ENCODE data around the gene S100P. TPM values are rescaled to one million over a fixed set of nuclear protein-coding genes. Genes with fewer than 3 reads are reported as not detected.

Gene S100P
- total and polyA plus RNA-seq, 2 donors from 2014 or later = not detected

DNA sequence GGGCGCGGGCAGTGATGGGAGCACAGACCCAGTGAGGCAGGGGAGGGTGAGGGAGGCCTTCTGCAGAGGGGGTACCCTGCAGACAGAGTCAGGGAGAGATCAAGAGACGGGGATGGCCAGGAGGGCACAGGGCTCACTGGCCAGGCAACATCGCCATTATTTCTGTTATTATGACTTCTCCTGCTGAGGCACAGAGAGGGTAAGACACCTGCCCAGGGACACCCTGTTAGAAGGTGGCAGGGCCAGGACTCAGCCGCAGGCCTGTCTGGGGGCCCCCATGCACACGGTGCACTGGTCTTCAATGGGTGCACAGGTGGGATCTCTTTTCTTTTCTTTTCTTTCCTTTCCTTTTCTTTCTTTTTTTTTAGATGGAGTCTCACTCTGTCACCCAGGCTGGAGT lies 38.1 kb downstream of the S100P start:
- Histone ChIP-seq H3K36me3 (ENCODE audit: control insufficient read depth in 2 of 3, insufficient read depth in 3 of 3, low read length in 3 of 3) (no peaks in the 10 kb centered on the region), H3K27ac (ENCODE audit: low read depth in 2 of 2, low read length in 2 of 2) (no peak overlapping the region), H3K27me3 (ENCODE audit: control insufficient read depth, insufficient read depth, low read length) (no peaks in the 10 kb centered on the region), H3K9me3 (ENCODE audit: control insufficient read depth in 2 of 3, insufficient read depth in 1 of 3, low read length in 3 of 3) (no peaks in the 10 kb centered on the region), H3K9ac (ENCODE audit: low read length in 3 of 3) (no peak overlapping the region), H3K4me3 (ENCODE audit: low read length in 3 of 3) (no peak overlapping the region), H3K4me1 (ENCODE audit: control insufficient read depth in 2 of 3, insufficient read depth in 2 of 3, low read depth in 1 of 3, low read length in 3 of 3) (no peaks in the 10 kb centered on the region)
- intact Hi-C loops (cut with DNase I) = no loop called here
- DNase-seq (no peak), FAIRE-seq (no peak)
- TF ChIP-seq, protein P1, sequence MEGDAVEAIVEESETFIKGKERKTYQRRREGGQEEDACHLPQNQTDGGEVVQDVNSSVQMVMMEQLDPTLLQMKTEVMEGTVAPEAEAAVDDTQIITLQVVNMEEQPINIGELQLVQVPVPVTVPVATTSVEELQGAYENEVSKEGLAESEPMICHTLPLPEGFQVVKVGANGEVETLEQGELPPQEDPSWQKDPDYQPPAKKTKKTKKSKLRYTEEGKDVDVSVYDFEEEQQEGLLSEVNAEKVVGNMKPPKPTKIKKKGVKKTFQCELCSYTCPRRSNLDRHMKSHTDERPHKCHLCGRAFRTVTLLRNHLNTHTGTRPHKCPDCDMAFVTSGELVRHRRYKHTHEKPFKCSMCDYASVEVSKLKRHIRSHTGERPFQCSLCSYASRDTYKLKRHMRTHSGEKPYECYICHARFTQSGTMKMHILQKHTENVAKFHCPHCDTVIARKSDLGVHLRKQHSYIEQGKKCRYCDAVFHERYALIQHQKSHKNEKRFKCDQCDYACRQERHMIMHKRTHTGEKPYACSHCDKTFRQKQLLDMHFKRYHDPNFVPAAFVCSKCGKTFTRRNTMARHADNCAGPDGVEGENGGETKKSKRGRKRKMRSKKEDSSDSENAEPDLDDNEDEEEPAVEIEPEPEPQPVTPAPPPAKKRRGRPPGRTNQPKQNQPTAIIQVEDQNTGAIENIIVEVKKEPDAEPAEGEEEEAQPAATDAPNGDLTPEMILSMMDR (IDR thresholded peaks at IDR 0.05; ENCODE audit: borderline replicate concordance, extremely low read depth, insufficient read depth) = no peak

DNA sequence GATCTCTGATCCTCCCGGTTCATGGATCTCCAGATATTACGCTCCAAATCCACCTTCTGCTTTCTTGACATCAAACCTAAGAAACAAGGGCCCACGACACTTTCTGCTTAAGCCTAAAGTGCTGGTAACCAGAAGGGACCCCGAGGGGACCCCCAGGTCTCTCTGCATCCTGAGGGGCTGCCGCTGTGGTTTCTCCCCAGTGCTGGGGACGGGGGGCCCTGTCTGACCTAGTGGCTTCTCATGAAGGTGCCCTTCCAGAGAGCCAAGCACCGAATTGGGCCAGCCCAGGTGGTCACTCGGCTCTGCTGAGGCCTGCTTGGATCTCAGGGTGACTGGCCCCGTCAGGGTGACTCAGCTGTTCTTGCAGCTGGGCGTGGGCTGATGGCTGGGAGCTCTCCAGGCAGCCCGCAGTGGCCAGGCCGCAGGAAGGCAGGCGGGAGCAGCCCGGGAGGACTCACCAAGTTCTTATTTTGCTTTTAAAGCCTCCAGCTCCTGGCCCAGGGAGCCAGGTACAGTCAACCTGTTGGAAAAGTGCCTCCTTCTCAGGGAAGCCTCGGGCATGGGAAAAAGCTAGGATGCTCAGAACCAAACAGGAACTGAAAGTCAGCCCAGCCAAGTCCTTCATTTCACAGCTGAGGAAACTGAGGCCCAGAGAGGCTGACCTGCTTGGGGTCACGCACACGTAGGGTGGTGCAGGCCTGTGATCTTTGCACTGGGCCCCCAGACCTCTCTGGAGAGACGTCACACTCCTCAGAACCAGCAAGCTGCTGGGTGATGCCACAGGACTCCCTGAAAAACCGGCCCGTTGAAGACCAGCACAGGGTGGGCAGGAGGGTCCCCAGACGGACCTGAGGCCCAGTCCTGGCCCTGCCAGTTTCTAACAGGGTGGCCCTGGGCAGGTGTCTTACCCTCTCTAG lies 39.0 kb downstream of the S100P start:
- H3K36me3 ChIP-seq (ENCODE audit: control insufficient read depth in 2 of 3, insufficient read depth in 3 of 3, low read length in 3 of 3) = no peaks in the 10 kb centered on the region
- H3K27me3 ChIP-seq (ENCODE audit: control insufficient read depth, insufficient read depth, low read length) = no peaks in the 10 kb centered on the region
- no peak overlapping the region for H3K9ac ChIP-seq (ENCODE audit: low read length in 3 of 3)
- intact Hi-C loops (cut with DNase I) = no loop called here
- no peaks in the 10 kb centered on the region for H3K4me1 ChIP-seq (ENCODE audit: control insufficient read depth in 2 of 3, insufficient read depth in 2 of 3, low read depth in 1 of 3, low read length in 3 of 3)
- no peaks in the 10 kb centered on the region for H3K9me3 ChIP-seq (ENCODE audit: control insufficient read depth in 2 of 3, insufficient read depth in 1 of 3, low read length in 3 of 3)
- TF ChIP-seq, protein P1 (IDR thresholded peaks at IDR 0.05; ENCODE audit: borderline replicate concordance, extremely low read depth, insufficient read depth) = no peak
- FAIRE-seq = no peak
- peak in 2 of 5 donors; percentile 23 to 85 for DNase-seq
- H3K4me3 ChIP-seq (ENCODE audit: low read length in 3 of 3) = no peak overlapping the region
- H3K27ac ChIP-seq (ENCODE audit: low read depth in 2 of 2, low read length in 2 of 2) = no peak overlapping the region

DNA sequence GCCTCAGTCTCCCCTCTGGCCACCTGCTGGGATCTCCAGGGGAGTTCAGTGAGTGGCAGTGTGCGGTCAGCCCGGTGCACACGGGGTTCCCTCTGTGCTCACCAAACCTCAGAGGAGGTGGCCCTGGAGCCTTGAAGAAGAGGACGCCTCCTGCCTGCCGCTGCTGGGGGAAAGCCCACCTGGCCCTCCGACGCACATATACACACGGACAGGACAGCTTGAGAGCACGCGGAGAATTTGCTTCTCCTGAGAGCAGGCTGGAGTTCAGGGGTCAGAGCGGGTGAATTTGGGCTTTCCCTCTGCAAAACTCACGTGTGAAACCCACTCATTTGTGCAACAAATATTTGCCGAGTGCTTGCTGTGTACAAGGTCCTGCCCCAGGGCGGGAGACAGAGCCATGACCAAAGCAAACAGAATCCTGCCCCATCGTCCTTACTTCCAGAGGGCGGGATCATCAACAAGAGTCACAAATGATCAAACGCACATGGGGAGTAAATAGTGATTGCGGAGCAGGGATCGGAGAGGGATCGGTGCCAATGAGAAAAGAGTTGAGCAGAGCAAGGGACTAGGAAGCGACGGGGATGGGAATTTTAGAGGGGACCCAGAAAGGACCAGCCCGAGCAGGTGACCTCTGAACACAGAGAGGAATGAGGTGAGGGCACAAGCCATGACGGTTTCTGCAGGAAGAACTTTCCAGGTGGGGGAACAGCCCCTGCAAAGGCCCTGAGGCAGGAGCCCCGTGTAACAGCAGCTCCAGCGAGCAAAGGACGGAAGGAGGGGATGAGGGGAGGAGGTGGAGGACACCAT lies 39.9 kb downstream of the S100P start:
- DNase-seq = peak in 1 of 5 donors; percentile 24
- intact Hi-C loops (cut with DNase I) = no loop called here
- TF ChIP-seq, protein P1 (IDR thresholded peaks at IDR 0.05; ENCODE audit: borderline replicate concordance, extremely low read depth, insufficient read depth) = no peak
- Histone ChIP-seq H3K4me1 (ENCODE audit: control insufficient read depth in 2 of 3, insufficient read depth in 2 of 3, low read depth in 1 of 3, low read length in 3 of 3) (no peaks in the 10 kb centered on the region), H3K27ac (ENCODE audit: low read depth in 2 of 2, low read length in 2 of 2) (no peak overlapping the region), H3K9ac (ENCODE audit: low read length in 3 of 3) (no peak overlapping the region), H3K9me3 (ENCODE audit: control insufficient read depth in 2 of 3, insufficient read depth in 1 of 3, low read length in 3 of 3) (no peaks in the 10 kb centered on the region), H3K27me3 (ENCODE audit: control insufficient read depth, insufficient read depth, low read length) (no peaks in the 10 kb centered on the region), H3K4me3 (ENCODE audit: low read length in 3 of 3) (no peak overlapping the region), H3K36me3 (ENCODE audit: control insufficient read depth in 2 of 3, insufficient read depth in 3 of 3, low read length in 3 of 3) (no peaks in the 10 kb centered on the region)
- no peak for FAIRE-seq

All from kidney (tissue), 14 donors.